ENCODE results near the gene ARRDC5. TPM values are rescaled to one million over a fixed set of nuclear protein-coding genes. Genes with fewer than 3 reads are reported as not detected.

The ARRDC5 gene
- total RNA-seq, 1 experiment from 2014 or later = not detected

GRCh38 chr19:4873930-4874329, 28.8 kb downstream of the ARRDC5 start:
- no peak for DNase-seq
- H4K8ac ChIP-seq (replicated peaks; ENCODE audit: insufficient read length, low read depth, low read length) = no peak overlapping the region
- H3K27ac ChIP-seq (ENCODE audit: insufficient read length, low read depth, low read length) = no peak overlapping the region
- H2BK15ac ChIP-seq (ENCODE audit: low read depth, low read length) = no peak overlapping the region
- no peak overlapping the region for H3K4ac ChIP-seq (ENCODE audit: low read depth, low read length)
- H3K18ac ChIP-seq (ENCODE audit: insufficient read length, low read depth, low read length) = no peak overlapping the region
- no peak overlapping the region for H4K5ac ChIP-seq (ENCODE audit: insufficient read length, low read depth, low read length)
- Mint-ChIP-seq H3K27ac (peak overlapping the region in 1 of 3 experiments; percentile 22; a peak in 1 of 7 replicates), H3K27me3 (ENCODE audit: low read depth) (no peaks in the 10 kb centered on the region; the same call in 1 of the 2 replicates), H3K36me3 (ENCODE audit: insufficient read depth in 1 of 3, low read depth in 3 of 3) (no peaks in the 10 kb centered on the region; a peak in 1 of 7 replicates), H3K4me1 (peaks cover 15 to 22% of the 10 kb centered on the region in 2 experiments), H3K9me3 (peaks cover 0 to 6% of the 10 kb centered on the region in 2 experiments; a peak in 1 of 5 replicates), H3K4me3 (no peak overlapping the region)
- no peak overlapping the region for H2BK120ac ChIP-seq (ENCODE audit: low read depth, low read length, poor library complexity, severe bottlenecking)
- no peaks in the 10 kb centered on the region for H3K79me2 ChIP-seq (ENCODE audit: insufficient read depth, low read length)
- H3K23ac ChIP-seq (ENCODE audit: insufficient read length, low read depth, low read length) = no peak overlapping the region
- H3K14ac ChIP-seq (ENCODE audit: insufficient read depth, low read length) = no peak overlapping the region
- WGBS (ENCODE audit: extremely low coverage, insufficient read length, low lambda C conversion rate) = no CpG with 5 or more reads among the region's 3 CpGs
- no peaks in the 10 kb centered on the region for H3K27me3 ChIP-seq (ENCODE audit: insufficient read depth, low read length)
- no peak overlapping the region for H3K56ac ChIP-seq (ENCODE audit: insufficient read length, low read depth, low read length)
- no peak overlapping the region for H4K91ac ChIP-seq (ENCODE audit: insufficient read length, low read depth, low read length)
- H3K4me1 ChIP-seq (ENCODE audit: insufficient read depth, low read length) = no peaks in the 10 kb centered on the region
- H4K20me1 ChIP-seq (ENCODE audit: control insufficient read depth, insufficient read depth, insufficient read length) = no peaks in the 10 kb centered on the region
- TF ChIP-seq, protein P1, sequence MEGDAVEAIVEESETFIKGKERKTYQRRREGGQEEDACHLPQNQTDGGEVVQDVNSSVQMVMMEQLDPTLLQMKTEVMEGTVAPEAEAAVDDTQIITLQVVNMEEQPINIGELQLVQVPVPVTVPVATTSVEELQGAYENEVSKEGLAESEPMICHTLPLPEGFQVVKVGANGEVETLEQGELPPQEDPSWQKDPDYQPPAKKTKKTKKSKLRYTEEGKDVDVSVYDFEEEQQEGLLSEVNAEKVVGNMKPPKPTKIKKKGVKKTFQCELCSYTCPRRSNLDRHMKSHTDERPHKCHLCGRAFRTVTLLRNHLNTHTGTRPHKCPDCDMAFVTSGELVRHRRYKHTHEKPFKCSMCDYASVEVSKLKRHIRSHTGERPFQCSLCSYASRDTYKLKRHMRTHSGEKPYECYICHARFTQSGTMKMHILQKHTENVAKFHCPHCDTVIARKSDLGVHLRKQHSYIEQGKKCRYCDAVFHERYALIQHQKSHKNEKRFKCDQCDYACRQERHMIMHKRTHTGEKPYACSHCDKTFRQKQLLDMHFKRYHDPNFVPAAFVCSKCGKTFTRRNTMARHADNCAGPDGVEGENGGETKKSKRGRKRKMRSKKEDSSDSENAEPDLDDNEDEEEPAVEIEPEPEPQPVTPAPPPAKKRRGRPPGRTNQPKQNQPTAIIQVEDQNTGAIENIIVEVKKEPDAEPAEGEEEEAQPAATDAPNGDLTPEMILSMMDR (conservative IDR thresholded peaks at IDR 0.05) = no peak
- no peaks in the 10 kb centered on the region for H3K23me2 ChIP-seq (ENCODE audit: insufficient read length, low read depth, low read length, poor library complexity, severe bottlenecking)
- H3K4me2 ChIP-seq (ENCODE audit: insufficient read depth, insufficient read length, low read length) = no peak overlapping the region
- H2BK12ac ChIP-seq (ENCODE audit: insufficient read length, low read depth, low read length) = no peak overlapping the region
- no peaks in the 10 kb centered on the region for H3K79me1 ChIP-seq (ENCODE audit: insufficient read depth, low read depth, low read length, poor library complexity, severe bottlenecking)
- no peak overlapping the region for H2BK5ac ChIP-seq (ENCODE audit: insufficient read length, low read length)
- H2BK20ac ChIP-seq (ENCODE audit: low read depth, low read length, poor library complexity, severe bottlenecking) = no peak overlapping the region
- H3K9me3 ChIP-seq (ENCODE audit: control insufficient read depth, low read depth, low read length) = no peaks in the 10 kb centered on the region
- H3T11ph ChIP-seq (ENCODE audit: low read length) = no peak overlapping the region
- no peak overlapping the region for H3K9ac ChIP-seq (ENCODE audit: extremely low read depth, insufficient read length, low read length)
- H2AFZ ChIP-seq (ENCODE audit: low read length) = no peak overlapping the region
- H2AK5ac ChIP-seq (ENCODE audit: insufficient read length, low read length) = no peak overlapping the region

Measured in H9 (cell line).